IPS-18a (cell line): ENCODE data around the gene FBXW11.
"Not testable (repeated sequence)": the region's sequence is repeated elsewhere in the genome, so short reads cannot be mapped to it uniquely, and the experiment has no call there.

ENCODE experiments used
- H3K27ac ChIP-seq: one replicate; pipeline ENCODE4 v1.5.1; 2013; ENCODE audit warnings: low read length
- H3K27me3 ChIP-seq: one replicate; pipeline ENCODE4 v1.6.1; 2013; ENCODE audit warnings: mild to moderate bottlenecking, low read length; ENCODE audit not compliant: control insufficient read depth, insufficient read depth
- H3K36me3 ChIP-seq: one replicate; pipeline ENCODE4 v1.6.1; 2013; ENCODE audit warnings: low read depth, low read length; ENCODE audit not compliant: control insufficient read depth
- H3K4me1 ChIP-seq: one replicate; pipeline ENCODE4 v1.6.1; 2013; ENCODE audit warnings: low read depth, low read length; ENCODE audit not compliant: control insufficient read depth
- H3K4me3 ChIP-seq: one replicate; pipeline ENCODE4 v1.5.1; 2013; ENCODE audit warnings: low read length
- H3K9ac ChIP-seq: one replicate; pipeline ENCODE4 v1.6.1; 2013; ENCODE audit warnings: mild to moderate bottlenecking, low read length, moderate library complexity
- H3K9me3 ChIP-seq: one replicate; pipeline ENCODE4 v1.6.1; 2013; ENCODE audit warnings: low read depth, low read length; ENCODE audit not compliant: control insufficient read depth

Gene FBXW11

DNA sequence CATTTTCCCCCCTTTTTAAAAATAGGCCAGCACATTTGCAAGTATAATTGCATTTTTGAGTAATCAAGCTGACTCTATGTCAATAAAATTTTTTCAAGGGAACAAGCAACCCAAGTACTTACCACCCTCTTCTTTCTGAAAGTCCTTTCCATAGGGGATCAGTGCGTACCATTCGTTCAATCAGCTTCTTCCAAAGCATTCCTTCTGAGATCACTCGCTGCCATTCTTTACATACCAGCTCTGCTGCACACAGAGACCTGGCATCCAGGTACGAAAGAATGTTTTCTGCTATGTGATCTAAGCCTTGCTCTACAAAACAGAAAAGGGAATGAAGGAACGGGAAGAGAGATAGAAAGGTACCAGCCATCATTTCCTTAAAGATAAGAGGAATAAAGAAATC is 106.6 kb downstream of the FBXW11 start:
- H3K4me1 ChIP-seq = no peaks in the 10 kb centered on the region
- no peak overlapping the region for H3K4me3 ChIP-seq
- no peaks in the 10 kb centered on the region for H3K9me3 ChIP-seq
- H3K27ac ChIP-seq = no peak overlapping the region
- no peak overlapping the region for H3K9ac ChIP-seq
- H3K27me3 ChIP-seq = no peaks in the 10 kb centered on the region
- H3K36me3 ChIP-seq = peaks cover 15% of the 10 kb centered on the region

DNA sequence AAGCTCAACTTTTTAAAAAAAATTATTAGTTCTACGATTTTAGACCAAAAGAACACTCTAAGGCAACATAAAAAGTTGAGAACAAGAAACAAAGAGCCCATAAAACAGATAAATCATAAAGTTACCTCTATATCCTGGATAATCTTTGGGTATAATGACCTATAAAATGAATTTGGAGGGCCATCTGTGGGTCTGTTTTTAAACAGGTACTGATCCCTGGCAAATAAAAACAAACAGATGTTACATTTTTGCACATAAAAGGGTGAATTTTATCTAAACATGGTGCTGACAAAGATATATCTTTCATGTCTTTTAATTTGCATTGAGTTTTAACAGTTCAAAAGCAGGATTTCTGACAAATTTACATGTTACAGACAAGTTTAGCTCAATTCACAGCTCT is 107.6 kb downstream of the FBXW11 start:
- no peaks in the 10 kb centered on the region for H3K27me3 ChIP-seq
- no peak overlapping the region for H3K27ac ChIP-seq
- H3K4me3 ChIP-seq = no peak overlapping the region
- no peaks in the 10 kb centered on the region for H3K4me1 ChIP-seq
- no peaks in the 10 kb centered on the region for H3K9me3 ChIP-seq
- peaks cover 14% of the 10 kb centered on the region for H3K36me3 ChIP-seq
- no peak overlapping the region for H3K9ac ChIP-seq

DNA sequence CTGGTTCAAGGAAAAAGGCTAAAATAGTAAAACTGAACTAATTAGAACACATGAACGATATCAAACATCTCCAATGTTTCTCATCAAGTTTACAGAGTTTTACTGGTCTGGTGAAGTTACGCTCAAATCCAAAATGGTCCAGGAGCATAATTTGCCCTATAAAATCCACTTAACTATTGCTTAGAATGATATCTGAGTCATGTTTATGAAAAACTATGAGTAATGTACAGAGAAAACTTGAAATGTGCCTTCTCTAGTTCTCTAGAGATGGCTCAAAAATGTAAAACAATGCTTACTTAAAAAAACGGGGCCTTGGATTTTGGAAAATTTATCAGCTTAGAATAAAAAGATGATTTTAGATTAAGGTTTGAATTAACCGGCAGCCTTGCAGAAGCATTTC is 108.1 kb downstream of the FBXW11 start:
- Histone ChIP-seq H3K4me3 (no peak overlapping the region), H3K9ac (no peak overlapping the region), H3K27ac (no peak overlapping the region), H3K36me3 (peaks cover 14% of the 10 kb centered on the region), H3K4me1 (no peaks in the 10 kb centered on the region), H3K27me3 (no peaks in the 10 kb centered on the region), H3K9me3 (no peaks in the 10 kb centered on the region)

DNA sequence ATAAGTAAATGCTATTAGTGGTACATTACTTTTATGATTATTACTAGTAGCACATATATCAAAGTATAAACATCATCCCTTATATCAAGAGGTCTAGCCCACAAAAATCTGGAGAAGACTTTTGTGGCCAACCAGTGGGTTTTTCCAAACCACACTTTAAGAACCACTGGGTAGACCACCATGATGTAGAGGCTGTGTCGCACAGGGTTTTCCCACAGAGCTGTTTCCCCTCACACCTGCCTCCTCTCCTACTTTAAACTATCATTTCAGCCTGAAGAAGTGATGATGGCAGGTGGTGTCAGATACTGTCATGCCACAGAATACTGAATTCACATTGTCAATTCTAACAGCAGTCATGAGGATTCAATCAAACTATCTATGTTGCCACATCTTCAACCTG is 109.2 kb downstream of the FBXW11 start:
- H3K4me1 ChIP-seq = no peaks in the 10 kb centered on the region
- H3K27ac ChIP-seq = no peak overlapping the region
- H3K9me3 ChIP-seq = no peaks in the 10 kb centered on the region
- H3K27me3 ChIP-seq = no peaks in the 10 kb centered on the region
- no peak overlapping the region for H3K4me3 ChIP-seq
- peaks cover 20% of the 10 kb centered on the region for H3K36me3 ChIP-seq
- no peak overlapping the region for H3K9ac ChIP-seq

DNA sequence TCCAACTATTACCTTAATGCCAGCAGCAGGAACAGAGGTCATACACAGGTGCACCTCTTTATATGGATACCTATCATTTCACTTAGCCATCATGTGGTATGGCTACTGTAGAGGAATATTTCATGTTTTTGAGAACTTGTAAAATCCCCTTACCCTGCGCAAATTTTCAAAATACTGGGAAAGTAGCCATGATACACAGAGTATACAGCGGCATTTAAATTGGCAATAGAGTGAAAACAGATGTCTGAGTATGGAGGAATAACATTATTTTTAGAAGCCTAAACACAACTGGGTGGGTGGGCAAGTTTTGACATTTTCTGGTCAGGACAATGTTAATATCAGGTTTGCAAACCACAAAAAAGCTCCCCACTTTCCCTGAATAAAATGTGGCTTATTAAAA is 111.4 kb downstream of the FBXW11 start:
- Histone ChIP-seq H3K9me3 (no peaks in the 10 kb centered on the region), H3K27me3 (no peaks in the 10 kb centered on the region), H3K4me3 (no peak overlapping the region), H3K27ac (no peak overlapping the region), H3K4me1 (no peaks in the 10 kb centered on the region), H3K9ac (no peak overlapping the region), H3K36me3 (peaks cover 39% of the 10 kb centered on the region)

DNA sequence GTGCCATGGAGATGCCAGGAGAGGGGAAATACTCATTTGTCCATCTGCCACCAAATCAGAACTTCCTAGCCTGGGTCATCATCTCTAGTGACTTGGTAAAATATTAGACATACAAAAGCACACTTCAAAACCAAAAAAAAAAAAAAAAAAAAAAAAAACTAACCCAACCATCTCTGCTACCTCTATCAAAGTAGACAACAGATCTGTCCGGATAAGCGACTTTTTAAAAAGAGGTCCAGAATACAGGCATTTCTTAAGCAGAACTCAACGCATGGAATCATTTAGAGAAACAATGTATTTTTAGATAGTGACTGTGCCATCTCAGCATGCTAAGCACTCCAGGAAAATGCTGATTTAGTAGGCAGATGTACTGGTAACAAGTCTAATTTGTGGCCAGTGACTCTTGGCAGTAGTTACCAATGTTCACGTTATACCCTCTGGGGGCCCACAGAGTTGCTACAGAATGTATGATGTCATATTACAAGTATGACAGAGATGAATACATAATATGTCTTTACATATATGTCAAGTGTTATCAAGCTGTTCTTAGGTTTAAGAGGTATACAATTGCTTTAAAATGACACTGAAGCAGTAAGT is 113.0 kb downstream of the FBXW11 start:
- H3K27me3 ChIP-seq = no peaks in the 10 kb centered on the region
- H3K9me3 ChIP-seq = no peaks in the 10 kb centered on the region
- H3K9ac ChIP-seq = no peak overlapping the region
- H3K36me3 ChIP-seq = peaks cover 44% of the 10 kb centered on the region
- H3K27ac ChIP-seq = no peak overlapping the region
- no peaks in the 10 kb centered on the region for H3K4me1 ChIP-seq
- H3K4me3 ChIP-seq = no peak overlapping the region

DNA sequence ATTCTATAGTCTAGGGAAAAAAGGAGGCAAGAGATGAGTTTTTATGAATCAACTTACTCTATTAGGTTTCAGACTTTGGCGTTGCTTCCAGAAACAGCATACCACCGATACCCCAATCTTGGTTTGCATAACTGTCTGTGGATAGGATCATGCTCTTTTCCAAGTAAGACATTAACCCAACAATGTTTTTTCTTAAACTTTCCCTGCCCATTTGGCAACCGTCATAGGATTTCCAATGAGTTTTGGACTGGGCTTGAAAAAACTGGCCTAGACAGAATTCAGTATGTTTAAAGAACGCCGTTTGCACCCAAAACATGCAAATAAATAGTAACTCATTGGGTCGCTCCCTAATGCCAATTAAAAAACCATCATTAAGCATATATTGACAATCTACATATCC is 114.8 kb downstream of the FBXW11 start:
- no peaks in the 10 kb centered on the region for H3K27me3 ChIP-seq
- no peaks in the 10 kb centered on the region for H3K9me3 ChIP-seq
- H3K36me3 ChIP-seq = peaks cover 38% of the 10 kb centered on the region
- H3K4me1 ChIP-seq = no peaks in the 10 kb centered on the region
- no peak overlapping the region for H3K9ac ChIP-seq
- H3K27ac ChIP-seq = no peak overlapping the region
- no peak overlapping the region for H3K4me3 ChIP-seq

DNA sequence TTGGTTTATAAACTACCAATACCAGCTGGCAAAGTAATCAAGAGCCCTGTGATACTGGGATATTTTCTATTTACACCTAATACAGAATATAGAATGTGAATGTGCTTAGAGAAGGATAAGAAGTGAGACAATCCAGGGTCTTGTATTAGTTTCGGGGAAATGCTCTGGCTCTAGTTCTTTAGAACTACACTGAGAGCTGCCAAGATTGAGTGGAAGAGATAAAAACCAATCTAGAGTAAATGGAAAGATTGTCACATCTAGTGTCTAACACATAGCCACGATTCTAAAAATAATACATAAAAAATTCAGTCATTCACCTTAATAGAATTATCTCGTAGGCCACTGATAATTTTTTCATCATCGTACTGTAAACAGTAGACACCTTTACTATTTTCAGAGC is 115.3 kb downstream of the FBXW11 start:
- Histone ChIP-seq H3K36me3 (peaks cover 38% of the 10 kb centered on the region), H3K9ac (no peak overlapping the region), H3K4me3 (no peak overlapping the region), H3K4me1 (no peaks in the 10 kb centered on the region), H3K9me3 (no peaks in the 10 kb centered on the region), H3K27ac (no peak overlapping the region), H3K27me3 (no peaks in the 10 kb centered on the region)

DNA sequence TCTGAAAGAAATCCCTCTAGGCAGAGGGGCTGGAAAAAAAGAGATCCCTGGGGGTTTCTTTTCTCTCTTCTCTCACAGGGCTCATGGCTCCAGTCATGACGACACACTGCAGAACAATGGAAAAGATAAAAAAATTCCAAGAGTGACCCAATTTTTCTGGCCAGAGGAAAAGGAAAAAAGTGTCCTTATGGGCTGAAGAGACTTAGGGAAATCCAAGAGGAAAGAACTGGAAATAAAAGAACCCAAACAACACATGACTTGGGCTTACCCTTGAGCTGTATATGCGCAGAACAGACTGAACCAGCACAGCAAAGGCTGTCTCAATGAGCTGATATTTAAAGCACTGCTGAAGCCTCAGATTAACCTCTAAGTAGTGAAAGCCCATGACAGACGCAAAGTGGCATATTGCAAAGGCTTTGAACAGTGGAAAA is 118.4 kb downstream of the FBXW11 start:
- no peaks in the 10 kb centered on the region for H3K9me3 ChIP-seq
- peaks cover 47% of the 10 kb centered on the region for H3K36me3 ChIP-seq
- no peak overlapping the region for H3K27ac ChIP-seq
- no peaks in the 10 kb centered on the region for H3K27me3 ChIP-seq
- no peak overlapping the region for H3K9ac ChIP-seq
- no peaks in the 10 kb centered on the region for H3K4me1 ChIP-seq
- H3K4me3 ChIP-seq = no peak overlapping the region

DNA sequence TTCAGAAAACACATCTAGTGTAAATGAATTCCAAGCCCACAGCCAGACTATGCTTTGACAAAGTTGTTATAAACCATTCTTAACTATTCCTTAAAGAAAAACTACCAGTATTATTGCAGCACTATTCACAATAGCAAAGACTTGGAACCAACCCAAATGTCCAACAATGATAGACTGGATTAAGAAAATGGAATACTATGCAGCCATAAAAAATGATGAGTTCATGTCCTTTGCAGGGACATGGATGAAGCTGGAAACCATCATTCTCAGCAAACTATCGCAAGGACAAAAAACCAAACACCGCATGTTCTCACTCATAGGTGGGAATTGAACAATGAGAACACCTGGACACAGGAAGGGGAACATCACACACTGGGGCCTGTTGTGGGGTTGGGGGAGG is 120.4 kb downstream of the FBXW11 start:
- H3K4me3 ChIP-seq, H3K9ac ChIP-seq: not testable (repeated sequence)

DNA sequence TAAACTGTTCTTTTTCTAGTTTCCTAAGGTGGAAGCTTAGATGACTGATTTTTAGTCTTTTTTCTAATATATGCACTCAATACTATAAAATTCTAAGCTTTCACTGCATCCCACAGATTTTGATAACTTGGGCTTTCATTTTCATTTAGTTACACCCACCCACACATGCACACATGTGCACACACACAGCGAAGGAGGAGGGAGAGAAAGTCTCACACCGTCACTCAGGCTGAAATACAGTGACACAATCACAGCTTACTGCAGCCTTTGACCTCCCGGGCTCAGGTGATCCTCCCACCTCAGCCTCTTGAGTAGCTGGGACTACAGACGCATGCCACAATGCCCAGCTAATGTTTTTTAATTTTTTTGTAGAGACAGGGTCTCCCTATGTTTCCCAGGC is 124.3 kb downstream of the FBXW11 start:
- no peak overlapping the region for H3K27ac ChIP-seq
- peaks cover 29% of the 10 kb centered on the region for H3K36me3 ChIP-seq

More for the DNA sequence above, 120.4 kb downstream of the FBXW11 start:
- not testable (repeated sequence) for H3K27me3 ChIP-seq, H3K9me3 ChIP-seq, H3K4me1 ChIP-seq, H3K27ac ChIP-seq
- H3K36me3 ChIP-seq = peaks cover 31% of the 10 kb centered on the region

DNA sequence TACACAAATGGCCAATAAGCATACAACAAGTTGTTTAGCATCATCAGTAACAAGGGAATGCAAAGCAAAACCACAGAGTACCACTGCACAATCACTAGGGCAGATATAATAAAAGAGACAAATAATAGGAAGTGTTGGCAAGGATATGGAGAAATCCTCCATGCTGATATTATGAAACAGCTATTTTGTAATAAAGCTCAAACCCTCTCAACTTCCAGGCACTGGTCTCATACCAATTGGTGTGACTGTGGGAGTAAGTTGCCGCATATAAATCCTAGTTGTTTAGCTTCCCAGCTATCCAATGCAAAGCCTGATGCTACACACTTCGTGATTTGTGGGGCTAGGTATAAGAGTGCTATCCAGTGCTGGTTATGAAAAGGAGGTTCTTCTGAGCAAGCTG is 132.2 kb downstream of the FBXW11 start:
- Histone ChIP-seq H3K36me3 (peaks cover 88% of the 10 kb centered on the region), H3K4me1 (no peaks in the 10 kb centered on the region), H3K9me3 (no peaks in the 10 kb centered on the region), H3K27ac (no peak overlapping the region), H3K27me3 (no peaks in the 10 kb centered on the region), H3K9ac (no peak overlapping the region), H3K4me3 (no peak overlapping the region)

More for the DNA sequence above, 124.3 kb downstream of the FBXW11 start:
- Histone ChIP-seq H3K9ac (no peak overlapping the region), H3K27me3 (no peaks in the 10 kb centered on the region), H3K9me3 (no peaks in the 10 kb centered on the region), H3K4me3 (no peak overlapping the region), H3K4me1 (no peaks in the 10 kb centered on the region)
